Heart left ventricle (tissue), 13 donors: Measurements from ENCODE around the gene FURIN.

ENCODE experiments used
- CTCF ChIP-seq, 12 donors: fragments of 200-600 bp; sonication (generic) in 4 of 12; IDR thresholded peaks; one replicate each; pipeline versions ENCODE4 v1.5.0 to v1.8.0; 2018 to 2022; ENCODE audit warnings: antibody characterized with exemption in 12 of 12, mild to moderate bottlenecking in 5 of 12
- POLR2A ChIP-seq, 2 donors: fragments of 450-650 bp; IDR thresholded peaks; one replicate each; pipeline ENCODE4 v1.6.1; 2017; ENCODE audit warnings: antibody characterized with exemption in 2 of 2, mild to moderate bottlenecking in 2 of 2, moderate library complexity in 2 of 2
- donor health status: ischemic (EF 13 %, LVEDD 7.1; RV severe dilation, severe dysfunction).
- donor health status: DM: no; HTN: yes; CAD: no.
- donor health status: DM: no; HTN: no; CAD: no.
- donor health status: ischemic (EF 25% LVEDD 6.9; RV normal size, moderate dysfunction).
- donor health status: ischemic (EF 25% LVEDD 5.7; RV mildly dilated, moderate dysfunction).
- donor health status: ischemic (EF 35%, LVEDD 5.7; RV mildly dilated, moderate dysfunction).
- donor health status: nonischemic (EF 11% LVEDD 7.7; RV severe dilation, severe dysfunction).
- donor health status: DM: yes; HTN: yes; CAD: no.
- donor health status: PGD.
- donor health status: ischemic (EF 29% LVEDD 5.4; RV normal size, mild dysfunction).
- donor health status: nonischemic (EF 23%, LVEDD 6.1; RV moderate dilation, normal function).

- no peak for TF ChIP-seq POLR2A (IDR thresholded peaks at IDR 0.05)
- no peak for TF ChIP-seq CTCF (IDR thresholded peaks at IDR 0.05)
Observed at GRCh38 chr15:90879730-90880366, 11.5 kb downstream of the FURIN start.
